Measurements from ENCODE around the gene NUP35.
"Not testable (repeated sequence)": the region's sequence is repeated elsewhere in the genome, so short reads cannot be mapped to it uniquely, and the experiment has no call there.

Gene NUP35

GRCh38 chr2:183126635-183127034, 2.4 kb downstream of the NUP35 start:
- DNase-seq (ENCODE audit: low spot score), result no peak
- in situ Hi-C loops (cut with MboI; ENCODE audit: low sequenced_read_pairs, unreplicated experiment), result no loop called here

DNA sequence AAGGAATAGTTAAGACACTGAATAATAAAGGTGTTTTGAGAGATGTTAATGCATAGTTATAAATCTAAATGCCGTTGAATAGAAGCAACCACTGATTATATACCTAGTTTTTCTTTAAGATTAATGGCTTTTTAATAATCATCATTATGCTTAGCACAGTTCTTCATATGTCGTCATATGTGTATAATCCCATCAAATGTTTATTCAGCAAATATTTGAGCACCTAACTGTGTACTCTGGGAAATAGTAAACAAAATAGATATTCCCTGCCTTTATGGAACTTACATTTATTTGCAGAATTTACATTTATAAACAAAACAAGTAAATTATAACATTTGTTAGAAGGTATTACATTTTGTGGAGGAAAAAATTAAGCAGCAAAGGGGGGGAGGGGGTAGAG, 9.8 kb downstream of the NUP35 start:
- no peak for DNase-seq (ENCODE audit: low spot score)
- TF ChIP-seq, protein P1, sequence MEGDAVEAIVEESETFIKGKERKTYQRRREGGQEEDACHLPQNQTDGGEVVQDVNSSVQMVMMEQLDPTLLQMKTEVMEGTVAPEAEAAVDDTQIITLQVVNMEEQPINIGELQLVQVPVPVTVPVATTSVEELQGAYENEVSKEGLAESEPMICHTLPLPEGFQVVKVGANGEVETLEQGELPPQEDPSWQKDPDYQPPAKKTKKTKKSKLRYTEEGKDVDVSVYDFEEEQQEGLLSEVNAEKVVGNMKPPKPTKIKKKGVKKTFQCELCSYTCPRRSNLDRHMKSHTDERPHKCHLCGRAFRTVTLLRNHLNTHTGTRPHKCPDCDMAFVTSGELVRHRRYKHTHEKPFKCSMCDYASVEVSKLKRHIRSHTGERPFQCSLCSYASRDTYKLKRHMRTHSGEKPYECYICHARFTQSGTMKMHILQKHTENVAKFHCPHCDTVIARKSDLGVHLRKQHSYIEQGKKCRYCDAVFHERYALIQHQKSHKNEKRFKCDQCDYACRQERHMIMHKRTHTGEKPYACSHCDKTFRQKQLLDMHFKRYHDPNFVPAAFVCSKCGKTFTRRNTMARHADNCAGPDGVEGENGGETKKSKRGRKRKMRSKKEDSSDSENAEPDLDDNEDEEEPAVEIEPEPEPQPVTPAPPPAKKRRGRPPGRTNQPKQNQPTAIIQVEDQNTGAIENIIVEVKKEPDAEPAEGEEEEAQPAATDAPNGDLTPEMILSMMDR (IDR thresholded peaks at IDR 0.05; ENCODE audit: borderline replicate concordance, control extremely low read depth, extremely low read depth, insufficient read depth, missing control alignments), result no peak
- in situ Hi-C loops (cut with MboI; ENCODE audit: low sequenced_read_pairs, unreplicated experiment), result no loop called here

More at GRCh38 chr2:183126635-183127034, 2.4 kb downstream of the NUP35 start:
- TF ChIP-seq, protein P1 (IDR thresholded peaks at IDR 0.05; ENCODE audit: borderline replicate concordance, control extremely low read depth, extremely low read depth, insufficient read depth, missing control alignments), result no peak

DNA sequence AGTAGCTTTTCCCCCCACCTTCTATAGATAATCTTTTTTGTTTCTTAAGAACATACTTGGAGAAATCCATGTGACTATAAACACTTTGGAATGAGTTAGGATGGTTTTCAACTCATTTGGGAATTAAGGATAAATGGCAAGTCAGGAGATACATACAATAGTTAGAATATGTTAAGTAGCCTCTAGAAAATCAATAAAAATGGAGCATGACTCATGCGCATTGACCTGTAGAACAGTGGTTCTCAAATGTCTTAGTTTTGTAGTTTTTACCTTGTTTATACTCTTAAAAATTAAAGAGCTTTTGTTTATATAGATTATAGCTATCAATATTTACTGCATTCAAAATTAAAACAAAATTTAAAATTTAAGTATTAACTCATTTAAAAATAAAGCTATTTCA, 24.7 kb downstream of the NUP35 start:
- in situ Hi-C loops (cut with MboI; ENCODE audit: low sequenced_read_pairs, unreplicated experiment), result no loop called here
- TF ChIP-seq, protein P1 (IDR thresholded peaks at IDR 0.05; ENCODE audit: borderline replicate concordance, control extremely low read depth, extremely low read depth, insufficient read depth, missing control alignments), result no peak
- DNase-seq (ENCODE audit: low spot score), result no peak

GRCh38 chr2:183149489-183149888, 25.2 kb downstream of the NUP35 start:
- in situ Hi-C loops (cut with MboI; ENCODE audit: low sequenced_read_pairs, unreplicated experiment), result no loop called here

GRCh38 chr2:183152280-183152679, 28.0 kb downstream of the NUP35 start:
- in situ Hi-C loops (cut with MboI; ENCODE audit: low sequenced_read_pairs, unreplicated experiment); DNase-seq (ENCODE audit: low spot score): not testable (repeated sequence)

More at GRCh38 chr2:183149489-183149888, 25.2 kb downstream of the NUP35 start:
- TF ChIP-seq, protein P1 (IDR thresholded peaks at IDR 0.05; ENCODE audit: borderline replicate concordance, control extremely low read depth, extremely low read depth, insufficient read depth, missing control alignments), result no peak
- DNase-seq (ENCODE audit: low spot score), result no peak

GRCh38 chr2:183153967-183154366, 29.7 kb downstream of the NUP35 start:
- no peak for DNase-seq (ENCODE audit: low spot score)

GRCh38 chr2:183154772-183155171, 30.5 kb downstream of the NUP35 start:
- in situ Hi-C loops (cut with MboI; ENCODE audit: low sequenced_read_pairs, unreplicated experiment), result not testable (repeated sequence)

More at GRCh38 chr2:183153967-183154366, 29.7 kb downstream of the NUP35 start:
- in situ Hi-C loops (cut with MboI; ENCODE audit: low sequenced_read_pairs, unreplicated experiment), result no loop called here
- TF ChIP-seq, protein P1 (IDR thresholded peaks at IDR 0.05; ENCODE audit: borderline replicate concordance, control extremely low read depth, extremely low read depth, insufficient read depth, missing control alignments), result no peak

DNA sequence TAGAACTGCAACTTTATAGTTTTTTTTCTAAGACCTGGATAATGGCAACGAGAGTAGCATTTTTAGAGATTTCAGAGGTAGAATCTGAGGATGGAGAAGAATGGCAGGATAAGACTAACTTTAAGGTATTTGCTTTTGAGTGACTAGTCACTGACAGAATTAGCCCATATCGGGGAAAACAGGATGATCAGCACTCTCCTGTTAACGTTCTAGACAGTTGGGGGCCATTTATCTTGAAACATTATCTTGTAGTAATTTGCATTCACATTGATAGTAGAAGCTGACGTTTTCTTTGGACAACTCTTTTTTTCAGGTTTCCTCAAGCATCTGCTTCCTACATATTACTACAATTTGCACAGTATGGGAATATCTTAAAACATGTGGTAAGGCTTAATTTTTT, 32.9 kb downstream of the NUP35 start:
- TF ChIP-seq, protein P1 (IDR thresholded peaks at IDR 0.05; ENCODE audit: borderline replicate concordance, control extremely low read depth, extremely low read depth, insufficient read depth, missing control alignments), result no peak
- no peak for DNase-seq (ENCODE audit: low spot score)
- in situ Hi-C loops (cut with MboI; ENCODE audit: low sequenced_read_pairs, unreplicated experiment), result no loop called here

More at GRCh38 chr2:183154772-183155171, 30.5 kb downstream of the NUP35 start:
- DNase-seq (ENCODE audit: low spot score), result not testable (repeated sequence)

All from GM13976 (cell line).